ENCODE data around the gene RTN4R.
"Not testable (repeated sequence)": the region's sequence is repeated elsewhere in the genome, so short reads cannot be mapped to it uniquely, and the experiment has no call there.

DNA sequence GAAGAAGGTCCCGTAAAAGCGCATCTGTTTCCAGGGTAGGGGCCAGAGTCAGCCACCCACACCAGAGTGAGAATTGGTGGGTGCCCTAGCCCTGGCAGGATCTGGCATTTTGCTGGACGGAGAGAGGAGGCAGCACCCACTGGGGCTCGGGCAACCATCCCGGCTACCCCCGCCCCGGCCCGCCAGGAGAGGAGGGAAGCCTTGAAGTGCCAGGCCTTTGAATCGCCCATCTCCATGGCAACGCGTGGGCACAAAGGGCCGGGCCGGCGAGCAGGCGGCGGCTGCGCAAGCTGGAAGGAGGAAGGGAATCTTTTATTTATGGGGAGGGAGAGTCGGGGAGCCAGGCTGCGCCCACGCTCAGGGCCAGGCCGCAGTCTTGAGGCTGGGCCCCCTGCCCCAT lies 12.0 kb upstream of the RTN4R start:
- TF ChIP-seq, protein P1, sequence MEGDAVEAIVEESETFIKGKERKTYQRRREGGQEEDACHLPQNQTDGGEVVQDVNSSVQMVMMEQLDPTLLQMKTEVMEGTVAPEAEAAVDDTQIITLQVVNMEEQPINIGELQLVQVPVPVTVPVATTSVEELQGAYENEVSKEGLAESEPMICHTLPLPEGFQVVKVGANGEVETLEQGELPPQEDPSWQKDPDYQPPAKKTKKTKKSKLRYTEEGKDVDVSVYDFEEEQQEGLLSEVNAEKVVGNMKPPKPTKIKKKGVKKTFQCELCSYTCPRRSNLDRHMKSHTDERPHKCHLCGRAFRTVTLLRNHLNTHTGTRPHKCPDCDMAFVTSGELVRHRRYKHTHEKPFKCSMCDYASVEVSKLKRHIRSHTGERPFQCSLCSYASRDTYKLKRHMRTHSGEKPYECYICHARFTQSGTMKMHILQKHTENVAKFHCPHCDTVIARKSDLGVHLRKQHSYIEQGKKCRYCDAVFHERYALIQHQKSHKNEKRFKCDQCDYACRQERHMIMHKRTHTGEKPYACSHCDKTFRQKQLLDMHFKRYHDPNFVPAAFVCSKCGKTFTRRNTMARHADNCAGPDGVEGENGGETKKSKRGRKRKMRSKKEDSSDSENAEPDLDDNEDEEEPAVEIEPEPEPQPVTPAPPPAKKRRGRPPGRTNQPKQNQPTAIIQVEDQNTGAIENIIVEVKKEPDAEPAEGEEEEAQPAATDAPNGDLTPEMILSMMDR (IDR thresholded peaks at IDR 0.05; ENCODE audit: borderline replicate concordance, extremely low read depth, low read length, poor library complexity, severe bottlenecking): not testable (repeated sequence)
- not testable (repeated sequence) for TF ChIP-seq EZH2 (IDR thresholded peaks at IDR 0.05; ENCODE audit: borderline replicate concordance, low read depth, low read length, severe bottlenecking)

All from DND-41 (cell line).